HepG2 (cell line): ENCODE data around the gene SMIM9.

Experiments used
- BHLHE40 ChIP-seq: IDR thresholded peaks from 2 replicates; pipeline ENCODE4 v1.6.1; 2011; ENCODE audit warnings: low read length, improper control_type of control experiment
- KDM5A ChIP-seq: fragments of 200-600 bp; sonication (generic); IDR thresholded peaks from 2 replicates; pipeline ENCODE4 v1.7.0; 2018; ENCODE audit warnings: antibody characterized with exemption, mild to moderate bottlenecking, low read length, borderline replicate concordance
- POLR2A ChIP-seq, 2 experiments: IDR thresholded peaks; 2 replicates each; pipeline ENCODE4 v1.6.1; 2011; ENCODE audit warnings: low read depth in 2 of 2, low read length in 2 of 2, mild to moderate bottlenecking in 1 of 2, moderate library complexity in 1 of 2; ENCODE audit not compliant: insufficient read depth in 1 of 2
- THRA ChIP-seq: sonication (generic); formaldehyde crosslinking; IDR thresholded peaks from 2 replicates; pipeline ENCODE4 v1.4.0; 2020; ENCODE audit warnings: missing genetic modification reagents, borderline replicate concordance
- TF ChIP-seq, protein P1 (sequence below): sonication (generic); formaldehyde crosslinking; IDR thresholded peaks from 2 replicates; pipeline ENCODE4 v1.5.0; 2020; ENCODE audit warnings: mild to moderate bottlenecking, missing genetic modification reagents, moderate library complexity

DNA sequence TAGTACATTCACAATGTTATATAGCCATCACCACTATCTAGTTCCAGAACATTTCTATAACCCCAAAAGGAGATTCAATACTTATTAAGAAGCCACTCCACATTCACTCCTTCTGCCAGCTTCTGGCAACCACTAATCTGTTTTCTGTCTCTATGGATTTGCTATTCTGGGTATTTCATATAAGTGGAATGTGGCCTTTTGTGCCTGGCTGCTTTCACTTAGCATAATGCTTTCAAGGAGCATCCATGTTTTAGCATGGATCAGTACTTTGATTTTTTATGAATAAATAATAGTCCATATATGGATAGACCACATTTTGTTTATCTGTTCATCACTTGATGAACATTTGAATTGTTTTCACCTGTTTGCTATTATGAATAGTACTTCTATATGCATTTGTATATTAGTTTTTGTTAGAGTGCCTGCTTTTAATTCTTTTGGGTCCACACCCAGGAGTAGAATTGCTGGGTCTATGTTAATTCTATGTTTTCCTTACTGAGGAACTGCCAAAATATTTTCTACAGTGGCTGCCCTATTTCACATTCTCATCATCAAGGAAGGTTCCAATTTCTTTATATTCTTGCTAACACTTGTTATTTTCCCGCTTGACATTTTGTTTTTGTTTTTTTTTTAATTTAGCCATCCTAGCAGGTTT lies 16.6 kb upstream of the SMIM9 start:
- TF ChIP-seq POLR2A (IDR thresholded peaks at IDR 0.05; ENCODE audit: insufficient read depth in 1 of 2, low read depth in 2 of 2, low read length in 2 of 2) (no peak), KDM5A (no peak), BHLHE40 (no peak), THRA (CRISPR knock-in tag) (no peak)
- TF ChIP-seq, protein P1, sequence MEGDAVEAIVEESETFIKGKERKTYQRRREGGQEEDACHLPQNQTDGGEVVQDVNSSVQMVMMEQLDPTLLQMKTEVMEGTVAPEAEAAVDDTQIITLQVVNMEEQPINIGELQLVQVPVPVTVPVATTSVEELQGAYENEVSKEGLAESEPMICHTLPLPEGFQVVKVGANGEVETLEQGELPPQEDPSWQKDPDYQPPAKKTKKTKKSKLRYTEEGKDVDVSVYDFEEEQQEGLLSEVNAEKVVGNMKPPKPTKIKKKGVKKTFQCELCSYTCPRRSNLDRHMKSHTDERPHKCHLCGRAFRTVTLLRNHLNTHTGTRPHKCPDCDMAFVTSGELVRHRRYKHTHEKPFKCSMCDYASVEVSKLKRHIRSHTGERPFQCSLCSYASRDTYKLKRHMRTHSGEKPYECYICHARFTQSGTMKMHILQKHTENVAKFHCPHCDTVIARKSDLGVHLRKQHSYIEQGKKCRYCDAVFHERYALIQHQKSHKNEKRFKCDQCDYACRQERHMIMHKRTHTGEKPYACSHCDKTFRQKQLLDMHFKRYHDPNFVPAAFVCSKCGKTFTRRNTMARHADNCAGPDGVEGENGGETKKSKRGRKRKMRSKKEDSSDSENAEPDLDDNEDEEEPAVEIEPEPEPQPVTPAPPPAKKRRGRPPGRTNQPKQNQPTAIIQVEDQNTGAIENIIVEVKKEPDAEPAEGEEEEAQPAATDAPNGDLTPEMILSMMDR (CRISPR knock-in tag), result no peak
